Mesothelial cell of epicardium (in vitro differentiated cells): ENCODE results near the gene ZNF670. TPM values are rescaled to one million over a fixed set of nuclear protein-coding genes. Genes with fewer than 3 reads are reported as not detected.

Experiments used
- DNase-seq, 2 experiments: peaks; one replicate each; pipeline ENCODE4 v3.0.0; 2021; ENCODE audit warnings: low spot score in 2 of 2; ENCODE audit not compliant: unreplicated experiment in 2 of 2
- H3K27ac Mint-ChIP-seq: 2 replicates; pipeline ENCODE4 v1.8.0; 2021; ENCODE audit warnings: mixed read lengths
- H3K27me3 Mint-ChIP-seq: 2 replicates; pipeline ENCODE4 v1.8.0; 2021; ENCODE audit warnings: low read depth, mixed read lengths
- H3K36me3 Mint-ChIP-seq: 2 replicates; pipeline ENCODE4 v1.8.0; 2021; ENCODE audit warnings: mixed read lengths
- H3K4me1 Mint-ChIP-seq: 2 replicates; pipeline ENCODE4 v1.8.0; 2021; ENCODE audit warnings: mixed read lengths
- H3K4me3 Mint-ChIP-seq: 2 replicates; pipeline ENCODE4 v1.8.0; 2021; ENCODE audit warnings: mild to moderate bottlenecking, moderate library complexity, mixed read lengths
- H3K9me3 Mint-ChIP-seq: 2 replicates; pipeline ENCODE4 v1.8.0; 2021; ENCODE audit warnings: mixed read lengths
- CTCF ChIP-seq: fragments of 200-600 bp; sonication (generic); IDR thresholded peaks from one replicate; pipeline ENCODE4 v1.5.0; 2021; ENCODE audit warnings: antibody characterized with exemption; ENCODE audit not compliant: unreplicated experiment
- total RNA-seq: library from RNA; stranded (reverse); gene quantifications from 3 replicates; pipeline ENCODE4 v1.2.1, GENCODE V29; 2021

The ZNF670 gene
- total RNA-seq, 1 donor from 2014 or later = 7.8 TPM

GRCh38 chr1:247107694-247108093 lies 29.1 kb upstream of the ZNF670 start:
- Mint-ChIP-seq H3K4me1 (peaks cover 20% of the 10 kb centered on the region), H3K9me3 (no peaks in the 10 kb centered on the region), H3K27me3 (no peaks in the 10 kb centered on the region), H3K36me3 (no peaks in the 10 kb centered on the region), H3K27ac (no peak overlapping the region), H3K4me3 (no peak overlapping the region)
- DNase-seq = no peak
- TF ChIP-seq CTCF = no peak

- TF ChIP-seq CTCF = no peak
- H3K9me3 Mint-ChIP-seq = peaks cover 14% of the 10 kb centered on the region
- no peak overlapping the region for H3K27ac Mint-ChIP-seq
- no peaks in the 10 kb centered on the region for H3K27me3 Mint-ChIP-seq
- peaks cover 18% of the 10 kb centered on the region for H3K4me1 Mint-ChIP-seq
- H3K36me3 Mint-ChIP-seq = peaks cover 16% of the 10 kb centered on the region
- no peak overlapping the region for H3K4me3 Mint-ChIP-seq
- no peak for DNase-seq
Measured at GRCh38 chr1:247105966-247106365, 27.4 kb upstream of the ZNF670 start.

- H3K27me3 Mint-ChIP-seq = no peaks in the 10 kb centered on the region
- TF ChIP-seq CTCF = no peak
- H3K4me1 Mint-ChIP-seq = peaks cover 13% of the 10 kb centered on the region
- peaks cover 22% of the 10 kb centered on the region for H3K9me3 Mint-ChIP-seq
- H3K36me3 Mint-ChIP-seq = peaks cover 26% of the 10 kb centered on the region
- no peak for DNase-seq
- peak overlapping the region; percentile 34 for H3K4me3 Mint-ChIP-seq
- H3K27ac Mint-ChIP-seq = no peak overlapping the region
Measured at GRCh38 chr1:247104965-247105364, 26.4 kb upstream of the ZNF670 start.

- TF ChIP-seq CTCF = no peak
- H3K4me1 Mint-ChIP-seq = peaks cover 10% of the 10 kb centered on the region
- DNase-seq = peak; percentile 89 to 95
- H3K4me3 Mint-ChIP-seq = peak within 1 kb of the TSS; percentile 94
- H3K36me3 Mint-ChIP-seq = peaks cover 31% of the 10 kb centered on the region
- peak within 1 kb of the TSS; percentile 99 for H3K27ac Mint-ChIP-seq
- H3K9me3 Mint-ChIP-seq = peaks cover 22% of the 10 kb centered on the region
- no peaks in the 10 kb centered on the region for H3K27me3 Mint-ChIP-seq
Measured at GRCh38 chr1:247103859-247104591, 25.4 kb upstream of the ZNF670 start, which contains the start of gene ZNF669. TSS of gene ZNF669 (minus strand) at chr1:247104356. CDS start at chr1:247104199, 157 bp downstream.

- Mint-ChIP-seq H3K36me3 (peaks cover 45% of the 10 kb centered on the region), H3K9me3 (peaks cover 34% of the 10 kb centered on the region), H3K4me1 (peaks cover 10% of the 10 kb centered on the region), H3K27me3 (no peaks in the 10 kb centered on the region), H3K27ac (no peak overlapping the region), H3K4me3 (peak overlapping the region; percentile 94)
- no peak for DNase-seq
- TF ChIP-seq CTCF = no peak
Measured at GRCh38 chr1:247102381-247102780, 23.8 kb upstream of the ZNF670 start.
